HCT116 (cell line): ENCODE data around the gene BMAL1. TPM values are rescaled to one million over a fixed set of nuclear protein-coding genes. Genes with fewer than 3 reads are reported as not detected.

ENCODE experiments used
- ATAC-seq: fragments of 200-7000 bp; cut with Tn5 transposase; 2 replicates; pipeline ENCODE4 v1.9.1; 2020; ENCODE audit warnings: mild to moderate bottlenecking, moderate library complexity
- BruUV-seq: library from RNA; stranded (reverse); fragments of 400-500 nt; replicated peaks from 2 replicates; lab custom pipeline; 2021; lab: Mats Ljungman, UMichigan
- CTCF ChIA-PET: fragments of 300-600 bp; sonication (Branson Sonifier 250); formaldehyde crosslinking; loops from one replicate; lab custom pipeline; 2021; ENCODE audit warnings: antibody characterized with exemption; lab: Charles Lee
- POLR2A ChIA-PET: fragments of 300-600, 350-600 bp; sonication (Branson Sonifier 250); formaldehyde crosslinking; loops from one replicate; lab custom pipeline; 2021; ENCODE audit warnings: antibody characterized with exemption; lab: Charles Lee
- RAD21 ChIA-PET, 2 experiments: fragments of 300-600 bp; sonication (Branson Sonifier 250); formaldehyde crosslinking; loops; one replicate each; lab custom pipeline; 2023; ENCODE audit warnings: low total read pairs in 2 of 2; ENCODE audit not compliant: uncharacterized antibody in 2 of 2, unreplicated experiment in 2 of 2, low non-redundant PET in 1 of 2; lab: Charles Lee
- DNase-seq: peaks from one replicate; pipeline ENCODE4 v3.0.0-alpha.2; 2010; ENCODE audit warnings: low read depth, low spot score
- H2AFZ ChIP-seq: fragments of 200-600 bp; shearing (Covaris generic), sonication (generic); 2 replicates; pipeline ENCODE4 v1.6.1; 2017; ENCODE audit warnings: low read depth, mixed run types, mixed read lengths, antibody characterized with exemption, low read length; ENCODE audit not compliant: poor library complexity, severe bottlenecking
- H3K27ac ChIP-seq: 2 replicates; pipeline ENCODE4 v1.5.1; 2012; ENCODE audit warnings: low read depth, low read length
- H3K27me3 ChIP-seq: fragments of 200-600 bp; sonication (generic); 2 replicates; pipeline ENCODE4 v1.6.1; 2016; ENCODE audit warnings: mixed run types, low read length, mixed read lengths; ENCODE audit not compliant: insufficient read depth
- H3K36me3 ChIP-seq, 2 experiments: fragments of 200-500 bp in 1 of 2; fragments of 200-600 bp in 1 of 2; sonication (Bioruptor generic) in 1 of 2; sonication (generic) in 1 of 2; 2 replicates each; pipeline versions ENCODE4 v1.5.1 to v1.6.1; 2014 to 2016; ENCODE audit warnings: low read length in 2 of 2, inconsistent platforms in 1 of 2, mixed read lengths in 1 of 2, mixed run types in 1 of 2; ENCODE audit not compliant: insufficient read depth in 2 of 2, control insufficient read depth in 1 of 2
- H3K4me1 ChIP-seq, 2 experiments: fragments of 200-600 bp in 1 of 2; sonication (generic) in 1 of 2; 2 replicates each; pipeline versions ENCODE4 v1.5.1 to v1.6.1; 2012 to 2017; ENCODE audit warnings: low read length in 2 of 2, inconsistent platforms in 1 of 2, mild to moderate bottlenecking in 1 of 2, mixed read lengths in 1 of 2, mixed run types in 1 of 2, moderate library complexity in 1 of 2; ENCODE audit not compliant: insufficient read depth in 2 of 2, control insufficient read depth in 1 of 2
- H3K4me2 ChIP-seq: fragments of 200-600 bp; sonication (generic); 2 replicates; pipeline ENCODE4 v1.6.1; 2017; ENCODE audit warnings: mixed run types, low read length, mixed read lengths
- H3K4me3 ChIP-seq, 2 experiments: fragments of 200-600 bp in 1 of 2; sonication (generic) in 1 of 2; replicated peaks in 1 of 2; 2 replicates each; pipeline ENCODE4 v1.5.1; 2011 to 2016; ENCODE audit warnings: low read length in 2 of 2, control low read depth in 1 of 2, low read depth in 1 of 2, mild to moderate bottlenecking in 1 of 2, mixed read lengths in 1 of 2, mixed run types in 1 of 2
- H3K79me2 ChIP-seq: fragments of 200-600 bp; sonication (generic); 2 replicates; pipeline ENCODE4 v1.6.1; 2017; ENCODE audit warnings: mild to moderate bottlenecking, mixed run types, low read length, moderate library complexity, mixed read lengths; ENCODE audit not compliant: insufficient read depth
- H3K9ac ChIP-seq: fragments of 200-600 bp; sonication (generic); 2 replicates; pipeline ENCODE4 v1.6.1; 2016; ENCODE audit warnings: low read length, mixed read lengths
- H3K9me2 ChIP-seq: fragments of 200-600 bp; sonication (generic), shearing (Covaris generic); 2 replicates; pipeline ENCODE4 v1.6.1; 2017; ENCODE audit warnings: mixed run types, mild to moderate bottlenecking, moderate library complexity; ENCODE audit not compliant: insufficient read depth
- H3K9me3 ChIP-seq, 2 experiments: fragments of 200-500 bp in 1 of 2; fragments of 200-600 bp in 1 of 2; sonication (Bioruptor generic) in 1 of 2; sonication (generic) in 1 of 2; 2 replicates each; pipeline ENCODE4 v1.6.1; 2014 to 2017; ENCODE audit warnings: low read length in 2 of 2, mixed read lengths in 2 of 2, inconsistent platforms in 1 of 2, low read depth in 1 of 2, mild to moderate bottlenecking in 1 of 2, mixed run types in 1 of 2, moderate library complexity in 1 of 2; ENCODE audit not compliant: control insufficient read depth in 1 of 2, insufficient read depth in 1 of 2
- H4K20me1 ChIP-seq: fragments of 200-600 bp; sonication (generic), shearing (Covaris generic); 2 replicates; pipeline ENCODE4 v1.6.1; 2017; ENCODE audit warnings: mixed run types, mild to moderate bottlenecking, moderate library complexity; ENCODE audit not compliant: insufficient read depth
- CBX3 ChIP-seq: IDR thresholded peaks from 2 replicates; pipeline ENCODE4 v1.6.1; 2012; ENCODE audit warnings: low read depth
- POLR2A ChIP-seq: IDR thresholded peaks from 2 replicates; pipeline ENCODE4 v1.7.0; 2011; ENCODE audit warnings: borderline replicate concordance; ENCODE audit not compliant: insufficient read depth, insufficient read length; ENCODE audit errors: extremely low read depth
- intact Hi-C: fragments of 100-400 bp; cut with micrococcal nuclease; formaldehyde crosslinking; loops from 2 replicates; pipeline ENCODE4 v1.10.0; 2022
- total RNA-seq: library from RNA; stranded (reverse); gene quantifications from one replicate; pipeline ENCODE4 v1.2.1, GENCODE V29; 2021; ENCODE audit not compliant: unreplicated experiment

Gene BMAL1
- total RNA-seq, 1 experiment from 2014 or later = 17.6 TPM

GRCh38 chr11:13280092-13280722 lies 2.6 kb downstream of the BMAL1 start:
- ATAC-seq (no peak), DNase-seq (no peak)
- Histone ChIP-seq H3K79me2 (peaks cover 4% of the 10 kb centered on the region; the same call in 1 of the 2 replicates), H3K9me3 (no peaks in the 10 kb centered on the region), H3K9me2 (no peaks in the 10 kb centered on the region), H3K36me3 (no peaks in the 10 kb centered on the region), H3K27me3 (peaks cover 12% of the 10 kb centered on the region), H2AFZ (no peak overlapping the region), H4K20me1 (no peaks in the 10 kb centered on the region), H3K4me2 (no peak overlapping the region), H3K4me1 (peaks cover 19 to 34% of the 10 kb centered on the region in 2 experiments), H3K27ac (no peak overlapping the region), H3K9ac (no peak overlapping the region), H3K4me3 (no peak overlapping the region)
- ChIA-PET POLR2A (no interaction called here), RAD21 (interaction anchor here in 1 of 2 experiments (1.0 kb wide), 1 partner anchor 64 kb away, joined by 3 read pairs; no protein-coding TSS in a partner anchor), CTCF (no interaction called here)
- TSS peak; percentile 51 for BruUV-seq
- TF ChIP-seq CBX3 = no peak
- intact Hi-C loops = no loop called here

GRCh38 chr11:13280777-13281176 lies 3.2 kb downstream of the BMAL1 start:
- no peaks in the 10 kb centered on the region for H3K36me3 ChIP-seq
- no peak overlapping the region for H3K9ac ChIP-seq
- peaks cover 6% of the 10 kb centered on the region for H3K27me3 ChIP-seq
- ATAC-seq (no peak), DNase-seq (no peak)
- peak overlapping the region; percentile 40; the same call in 1 of the 2 replicates for H3K4me2 ChIP-seq
- H2AFZ ChIP-seq = no peak overlapping the region
- intact Hi-C loops = no loop called here
- H3K79me2 ChIP-seq = peaks cover 4% of the 10 kb centered on the region; the same call in 1 of the 2 replicates
- ChIA-PET CTCF (no interaction called here), RAD21 (no interaction called here), POLR2A (no interaction called here)
- no peak for TF ChIP-seq POLR2A
- no peak overlapping the region for H3K4me3 ChIP-seq
- H4K20me1 ChIP-seq = no peaks in the 10 kb centered on the region
- peaks cover 19 to 34% of the 10 kb centered on the region in 2 experiments for H3K4me1 ChIP-seq
- no peaks in the 10 kb centered on the region for H3K9me3 ChIP-seq
- no TSS peak for BruUV-seq
- H3K9me2 ChIP-seq = no peaks in the 10 kb centered on the region
- H3K27ac ChIP-seq = no peak overlapping the region
